GM18517 (cell line): ENCODE measurements around the gene UNC79.
A peak's percentile ranks its signal among the peaks of the same experiment; 100 is the strongest.

ENCODE experiments used
- ATAC-seq: cut with Tn5 transposase; IDR thresholded peaks from one replicate; pipeline ENCODE4 v1.9.1; 2021; ENCODE audit warnings: mild to moderate bottlenecking, moderate library complexity; ENCODE audit not compliant: unreplicated experiment

Gene UNC79

DNA sequence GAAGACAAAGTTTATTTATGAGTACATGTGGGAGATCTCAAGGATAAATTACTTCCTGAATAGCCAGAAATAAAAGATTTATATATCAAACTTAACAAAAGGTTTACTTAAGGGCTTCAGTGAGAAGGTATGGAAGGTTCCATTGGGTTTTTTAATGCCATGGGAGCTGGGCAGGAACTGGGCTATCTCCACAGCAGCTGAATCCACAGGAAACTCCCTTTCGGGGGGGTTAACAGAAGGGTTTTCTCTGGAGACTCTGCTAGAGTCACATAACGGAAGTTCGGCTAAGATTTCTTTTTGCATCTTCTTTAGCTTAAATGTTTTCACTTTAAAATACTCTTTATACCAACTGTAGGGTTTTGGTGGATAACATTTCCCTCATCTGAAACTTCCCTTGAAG, 113.5 kb downstream of the UNC79 start:
- no peak for ATAC-seq

- ATAC-seq: no peak
Measured at GRCh38 chr14:93546642-93547041, 115.9 kb downstream of the UNC79 start.

GRCh38 chr14:93548102-93548843, 117.5 kb downstream of the UNC79 start:
- ATAC-seq: peak; percentile 74

DNA sequence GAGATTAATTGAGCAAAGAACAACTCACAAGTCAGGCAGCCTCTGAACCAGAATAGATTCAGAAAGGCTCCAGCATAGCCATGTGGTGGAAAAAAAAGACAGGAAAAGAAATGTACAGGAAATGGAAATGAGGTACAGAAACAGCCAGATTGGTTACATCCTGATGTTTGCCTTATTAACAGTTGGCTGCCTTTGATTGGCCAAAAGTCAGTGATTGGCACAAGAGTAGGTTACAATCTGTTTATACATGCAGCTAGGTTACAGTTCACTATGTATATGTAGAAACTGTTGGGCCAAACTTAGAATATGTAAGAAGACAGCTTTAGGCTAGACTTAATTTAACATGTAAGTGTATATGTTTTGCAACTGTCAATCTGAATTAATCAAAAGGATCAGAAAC, 118.9 kb downstream of the UNC79 start:
- ATAC-seq: no peak

- no peak for ATAC-seq
Measured at GRCh38 chr14:93564918-93565317, 134.2 kb downstream of the UNC79 start.

DNA sequence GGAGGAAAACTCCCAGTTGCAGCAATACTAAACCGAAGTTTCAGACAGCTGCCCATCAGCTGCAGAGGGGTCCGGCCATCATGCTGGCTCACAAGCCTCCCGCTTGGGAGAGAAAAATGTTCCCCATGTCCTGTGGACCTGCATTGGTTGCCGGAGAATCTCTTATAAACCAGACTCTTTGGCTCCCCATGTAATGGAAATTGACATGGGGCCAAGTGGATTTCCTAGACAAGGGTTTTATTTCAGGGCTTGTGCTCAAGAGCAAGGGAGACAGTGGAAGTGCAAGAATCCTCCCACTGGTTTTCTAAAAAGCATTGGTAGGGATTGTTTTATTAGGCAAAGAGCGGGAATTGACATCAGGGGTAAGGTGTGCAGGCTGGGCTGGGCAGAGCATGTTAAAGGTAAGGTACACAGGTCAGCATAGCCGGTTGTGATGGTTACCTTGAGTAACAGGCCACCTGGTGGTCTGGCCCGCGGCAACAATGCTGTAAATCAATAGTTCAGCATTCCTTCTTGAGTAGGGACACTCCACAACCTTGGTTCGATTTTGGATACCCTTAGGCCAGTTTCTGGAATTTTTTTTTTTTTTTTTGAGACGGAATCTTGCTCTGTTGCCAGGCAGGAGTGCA, 135.4 kb downstream of the UNC79 start:
- no peak for ATAC-seq

GRCh38 chr14:93571275-93571674, 140.5 kb downstream of the UNC79 start:
- ATAC-seq: no peak

DNA sequence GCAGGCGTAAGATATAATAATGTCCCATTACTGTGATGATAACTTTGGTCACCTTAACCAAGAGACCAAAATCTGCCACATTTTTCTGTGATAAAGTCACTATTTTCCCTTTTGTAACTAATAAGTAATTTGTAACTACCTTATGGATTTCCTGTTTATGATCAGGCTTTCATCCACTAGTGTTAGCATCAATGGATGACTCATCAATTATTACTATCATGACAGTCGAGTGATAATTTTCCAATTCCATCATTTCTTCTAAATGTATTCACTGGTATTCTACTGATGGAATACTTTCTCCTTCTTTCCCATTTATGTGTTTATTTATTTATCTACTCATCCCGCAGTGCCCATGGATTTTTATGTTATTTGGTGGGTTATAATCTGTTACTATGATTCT, 148.4 kb downstream of the UNC79 start:
- no peak for ATAC-seq

GRCh38 chr14:93582516-93582915, 151.8 kb downstream of the UNC79 start:
- no peak for ATAC-seq

GRCh38 chr14:93587330-93587729, 156.6 kb downstream of the UNC79 start:
- no peak for ATAC-seq

DNA sequence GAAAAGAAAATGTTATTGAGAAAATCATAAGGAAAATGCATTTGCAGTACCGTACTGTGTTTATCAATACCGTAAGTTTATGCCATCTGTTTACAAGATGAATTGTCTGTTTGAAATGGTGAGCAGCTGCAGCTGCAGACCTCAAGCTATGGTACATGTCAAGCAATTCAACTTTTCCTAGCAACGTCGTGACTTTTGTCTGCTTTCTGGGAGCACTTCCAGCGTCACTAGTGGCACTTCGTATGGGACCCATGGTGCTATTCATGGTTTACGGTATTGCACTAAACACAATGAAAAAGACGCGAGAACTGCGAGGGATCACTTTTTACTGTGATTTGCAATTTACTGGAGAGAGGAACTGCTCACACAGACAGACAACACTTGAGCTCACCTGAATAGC, 160.8 kb downstream of the UNC79 start:
- ATAC-seq: no peak

- ATAC-seq: no peak
Measured at GRCh38 chr14:93592786-93593185, 162.0 kb downstream of the UNC79 start.

- ATAC-seq: no peak
Measured at GRCh38 chr14:93606091-93606490, 175.4 kb downstream of the UNC79 start.

DNA sequence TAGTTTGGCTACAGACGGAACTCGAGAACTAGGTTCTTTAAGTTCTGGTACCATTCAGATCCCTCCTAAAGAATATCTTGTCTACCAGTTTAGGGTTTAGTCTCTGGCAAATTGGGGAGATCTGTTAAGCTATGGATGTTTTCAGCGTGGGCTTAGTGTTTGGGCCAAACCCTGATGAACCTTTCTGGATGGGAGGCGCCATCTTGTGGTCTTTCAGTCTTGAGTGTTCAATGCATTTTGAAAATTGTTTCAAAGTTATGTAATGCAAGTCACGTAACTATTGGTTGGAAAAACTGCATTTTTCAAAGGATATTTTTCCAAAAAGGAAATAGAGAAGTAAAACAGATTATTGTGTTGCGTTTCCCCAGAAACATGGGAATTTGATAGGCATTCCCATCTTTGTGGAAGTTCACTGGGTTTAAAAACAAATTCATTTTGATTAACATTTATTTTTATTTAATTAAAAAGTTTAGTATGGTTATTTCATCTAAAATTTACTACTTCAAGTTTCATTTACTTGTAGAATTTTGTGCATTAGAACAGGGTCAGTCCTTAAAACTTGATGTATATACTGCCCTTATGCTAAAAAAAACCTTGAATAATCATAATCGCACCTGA, 188.5 kb downstream of the UNC79 start:
- no peak for ATAC-seq

GRCh38 chr14:93628048-93628447, 197.3 kb downstream of the UNC79 start:
- ATAC-seq: no peak

DNA sequence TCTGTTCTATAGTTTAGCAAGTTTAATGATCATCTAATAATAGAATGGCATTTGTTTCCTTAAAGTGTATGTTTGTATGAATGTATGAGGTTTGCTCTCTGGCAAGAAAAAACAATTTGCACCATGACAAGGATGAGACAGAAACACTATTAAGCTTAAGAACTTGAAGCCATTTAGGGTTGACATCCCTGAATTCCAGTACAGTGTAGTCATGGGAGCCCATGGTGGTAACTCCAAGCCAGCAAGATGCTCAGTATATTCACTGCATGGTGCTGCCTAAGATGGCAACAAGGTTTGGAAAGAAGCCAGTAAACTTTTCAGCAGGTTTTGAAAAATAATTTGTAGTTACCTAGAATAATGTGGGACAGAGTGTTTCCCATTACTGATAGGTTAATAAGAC, 198.9 kb downstream of the UNC79 start:
- no peak for ATAC-seq

DNA sequence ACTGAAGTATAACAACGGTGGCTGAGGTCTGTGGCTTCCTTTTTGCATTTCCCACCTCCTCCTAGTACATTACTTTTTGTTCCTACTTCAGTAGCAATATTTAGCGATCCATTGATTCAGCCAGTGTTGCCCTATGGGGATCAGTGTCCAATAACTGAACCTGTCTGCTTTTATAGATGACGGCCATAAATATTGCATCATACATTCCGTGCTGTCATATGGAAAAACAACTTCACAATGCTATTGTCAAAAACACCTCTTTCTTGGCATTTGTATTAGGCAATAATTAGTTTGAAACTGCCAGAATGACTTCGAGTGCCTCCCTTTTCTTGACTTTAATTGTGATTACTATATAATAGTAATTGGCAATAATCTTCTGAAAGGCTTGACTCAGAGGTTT, 208.1 kb downstream of the UNC79 start:
- no peak for ATAC-seq

GRCh38 chr14:93643127-93643526, 212.4 kb downstream of the UNC79 start:
- no peak for ATAC-seq

GRCh38 chr14:93643676-93644075, 212.9 kb downstream of the UNC79 start:
- no peak for ATAC-seq

GRCh38 chr14:93645200-93645599, 214.5 kb downstream of the UNC79 start:
- ATAC-seq: no peak

- ATAC-seq: no peak
Measured at GRCh38 chr14:93648440-93649168, 217.9 kb downstream of the UNC79 start.

GRCh38 chr14:93654599-93654998, 223.9 kb downstream of the UNC79 start:
- ATAC-seq: no peak
